Measurements from ENCODE around the gene RPS26. TPM values are rescaled to one million over a fixed set of nuclear protein-coding genes. Genes with fewer than 3 reads are reported as not detected.
A peak's percentile ranks its signal among the peaks of the same experiment; 100 is the strongest.

Gene RPS26
- polyA plus RNA-seq, 1 donor from 2014 or later = 598 TPM

DNA sequence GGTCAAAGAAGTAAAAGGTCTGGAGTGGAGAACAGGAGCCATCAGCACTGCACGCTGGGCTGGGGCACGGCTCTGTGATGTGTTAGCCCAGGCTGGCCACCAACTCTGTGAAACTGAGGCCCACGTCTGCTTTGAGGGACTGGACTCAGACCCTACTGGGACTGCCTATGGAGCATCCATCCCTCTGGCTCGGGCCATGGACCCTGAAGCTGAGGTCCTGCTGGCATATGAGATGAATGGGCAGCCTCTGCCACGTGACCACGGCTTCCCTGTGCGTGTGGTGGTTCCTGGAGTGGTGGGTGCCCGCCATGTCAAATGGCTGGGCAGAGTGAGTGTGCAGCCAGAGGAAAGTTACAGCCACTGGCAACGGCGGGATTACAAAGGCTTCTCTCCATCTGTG lies 37.5 kb upstream of the RPS26 start:
- Histone ChIP-seq H2AFZ (ENCODE audit: low read depth, low read length) (no peak overlapping the region), H3K4me3 (ENCODE audit: low read length) (no peak overlapping the region), H3K9ac (ENCODE audit: low read length) (no peak overlapping the region), H3K27ac (ENCODE audit: low read length) (no peak overlapping the region), H4K20me1 (ENCODE audit: insufficient read depth) (no peaks in the 10 kb centered on the region), H3K27me3 (ENCODE audit: insufficient read depth, low read depth, low read length) (no peaks in the 10 kb centered on the region), H3F3A (ENCODE audit: insufficient read depth, low read length, poor library complexity, severe bottlenecking) (no peaks in the 10 kb centered on the region), H3K79me2 (replicated peaks; ENCODE audit: insufficient read depth, low read length) (no peaks in the 10 kb centered on the region), H3K9me2 (ENCODE audit: insufficient read depth, low read length) (no peaks in the 10 kb centered on the region), H3K9me3 (ENCODE audit: low read length) (no peaks in the 10 kb centered on the region), H3K36me3 (ENCODE audit: insufficient read depth, low read length) (no peaks in the 10 kb centered on the region), H3K4me2 (ENCODE audit: low read length) (no peak overlapping the region)
- TF ChIP-seq TAF1 (IDR thresholded peaks at IDR 0.05; ENCODE audit: low read depth) = no peak
- TF ChIP-seq POLR2AphosphoS5 (IDR thresholded peaks at IDR 0.05) = no peak
- TF ChIP-seq, protein P1, sequence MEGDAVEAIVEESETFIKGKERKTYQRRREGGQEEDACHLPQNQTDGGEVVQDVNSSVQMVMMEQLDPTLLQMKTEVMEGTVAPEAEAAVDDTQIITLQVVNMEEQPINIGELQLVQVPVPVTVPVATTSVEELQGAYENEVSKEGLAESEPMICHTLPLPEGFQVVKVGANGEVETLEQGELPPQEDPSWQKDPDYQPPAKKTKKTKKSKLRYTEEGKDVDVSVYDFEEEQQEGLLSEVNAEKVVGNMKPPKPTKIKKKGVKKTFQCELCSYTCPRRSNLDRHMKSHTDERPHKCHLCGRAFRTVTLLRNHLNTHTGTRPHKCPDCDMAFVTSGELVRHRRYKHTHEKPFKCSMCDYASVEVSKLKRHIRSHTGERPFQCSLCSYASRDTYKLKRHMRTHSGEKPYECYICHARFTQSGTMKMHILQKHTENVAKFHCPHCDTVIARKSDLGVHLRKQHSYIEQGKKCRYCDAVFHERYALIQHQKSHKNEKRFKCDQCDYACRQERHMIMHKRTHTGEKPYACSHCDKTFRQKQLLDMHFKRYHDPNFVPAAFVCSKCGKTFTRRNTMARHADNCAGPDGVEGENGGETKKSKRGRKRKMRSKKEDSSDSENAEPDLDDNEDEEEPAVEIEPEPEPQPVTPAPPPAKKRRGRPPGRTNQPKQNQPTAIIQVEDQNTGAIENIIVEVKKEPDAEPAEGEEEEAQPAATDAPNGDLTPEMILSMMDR (IDR thresholded peaks at IDR 0.05; ENCODE audit: poor library complexity, severe bottlenecking) = no peak
- TF ChIP-seq SMC3 (conservative IDR thresholded peaks at IDR 0.05; ENCODE audit: poor library complexity) = no peak
- TF ChIP-seq RAD21 (conservative IDR thresholded peaks at IDR 0.05) = no peak
- TF ChIP-seq MXI1 (conservative IDR thresholded peaks at IDR 0.05; ENCODE audit: poor library complexity, severe bottlenecking) = no peak
- no peak for TF ChIP-seq EZH2 (IDR thresholded peaks at IDR 0.05; ENCODE audit: borderline replicate concordance, insufficient read depth, low read length, poor library complexity, severe bottlenecking)
- TF ChIP-seq EP300 (conservative IDR thresholded peaks at IDR 0.05; ENCODE audit: poor library complexity, severe bottlenecking) = no peak
- TF ChIP-seq, protein P2, sequence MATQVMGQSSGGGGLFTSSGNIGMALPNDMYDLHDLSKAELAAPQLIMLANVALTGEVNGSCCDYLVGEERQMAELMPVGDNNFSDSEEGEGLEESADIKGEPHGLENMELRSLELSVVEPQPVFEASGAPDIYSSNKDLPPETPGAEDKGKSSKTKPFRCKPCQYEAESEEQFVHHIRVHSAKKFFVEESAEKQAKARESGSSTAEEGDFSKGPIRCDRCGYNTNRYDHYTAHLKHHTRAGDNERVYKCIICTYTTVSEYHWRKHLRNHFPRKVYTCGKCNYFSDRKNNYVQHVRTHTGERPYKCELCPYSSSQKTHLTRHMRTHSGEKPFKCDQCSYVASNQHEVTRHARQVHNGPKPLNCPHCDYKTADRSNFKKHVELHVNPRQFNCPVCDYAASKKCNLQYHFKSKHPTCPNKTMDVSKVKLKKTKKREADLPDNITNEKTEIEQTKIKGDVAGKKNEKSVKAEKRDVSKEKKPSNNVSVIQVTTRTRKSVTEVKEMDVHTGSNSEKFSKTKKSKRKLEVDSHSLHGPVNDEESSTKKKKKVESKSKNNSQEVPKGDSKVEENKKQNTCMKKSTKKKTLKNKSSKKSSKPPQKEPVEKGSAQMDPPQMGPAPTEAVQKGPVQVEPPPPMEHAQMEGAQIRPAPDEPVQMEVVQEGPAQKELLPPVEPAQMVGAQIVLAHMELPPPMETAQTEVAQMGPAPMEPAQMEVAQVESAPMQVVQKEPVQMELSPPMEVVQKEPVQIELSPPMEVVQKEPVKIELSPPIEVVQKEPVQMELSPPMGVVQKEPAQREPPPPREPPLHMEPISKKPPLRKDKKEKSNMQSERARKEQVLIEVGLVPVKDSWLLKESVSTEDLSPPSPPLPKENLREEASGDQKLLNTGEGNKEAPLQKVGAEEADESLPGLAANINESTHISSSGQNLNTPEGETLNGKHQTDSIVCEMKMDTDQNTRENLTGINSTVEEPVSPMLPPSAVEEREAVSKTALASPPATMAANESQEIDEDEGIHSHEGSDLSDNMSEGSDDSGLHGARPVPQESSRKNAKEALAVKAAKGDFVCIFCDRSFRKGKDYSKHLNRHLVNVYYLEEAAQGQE (IDR thresholded peaks at IDR 0.05; ENCODE audit: borderline replicate concordance) = no peak

DNA sequence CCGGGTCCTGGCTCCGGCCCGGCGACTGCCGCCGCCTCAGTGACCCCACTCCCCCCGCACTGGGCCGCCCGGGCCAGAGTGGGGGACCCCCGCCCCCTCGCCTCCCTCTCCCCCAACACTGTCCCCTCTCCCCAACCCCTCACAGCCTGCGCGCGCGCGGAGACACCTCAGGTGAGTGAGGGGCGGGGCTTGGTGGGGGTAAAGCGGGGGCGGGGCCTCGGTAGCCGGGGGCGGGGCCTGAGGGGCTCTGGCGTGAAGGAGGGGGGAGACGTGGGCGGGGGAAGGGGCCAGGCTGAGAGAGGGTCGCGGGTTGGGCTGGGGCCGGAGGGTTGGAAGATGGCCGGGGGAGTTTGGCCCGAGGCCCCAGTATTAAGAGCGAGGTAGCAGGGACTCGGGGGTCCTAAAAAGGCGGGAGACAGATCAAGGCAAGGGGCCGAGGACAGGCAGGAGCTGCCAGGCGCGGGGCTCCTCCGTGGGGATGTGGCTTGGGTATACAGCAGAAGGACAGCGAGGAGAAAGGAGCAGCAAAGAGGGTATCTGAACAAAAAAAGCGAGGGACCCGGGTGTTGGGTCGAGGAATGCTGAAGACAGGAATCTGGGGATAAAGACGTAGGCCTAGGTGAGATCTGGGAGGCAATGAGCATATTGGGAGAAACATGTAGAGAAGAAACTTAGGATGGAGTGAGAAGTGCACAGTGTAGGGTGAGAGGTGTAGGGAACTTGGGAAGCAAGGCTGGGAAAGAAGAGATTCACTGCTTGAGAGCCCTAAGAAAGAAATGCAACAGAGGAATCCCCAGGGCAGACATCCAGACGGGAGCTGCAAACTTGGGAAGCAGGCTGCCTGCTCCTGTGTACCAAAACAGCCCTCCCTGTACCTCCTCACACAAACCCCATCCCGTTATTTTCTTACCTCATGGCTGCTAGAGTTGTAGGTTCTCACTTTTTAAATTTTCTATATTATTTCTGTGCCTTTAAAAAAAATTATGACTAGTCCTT lies 33.9 kb upstream of the RPS26 start:
- Histone ChIP-seq H3K4me3 (ENCODE audit: low read length) (peak overlapping the region; percentile 82), H3F3A (ENCODE audit: insufficient read depth, low read length, poor library complexity, severe bottlenecking) (no peaks in the 10 kb centered on the region), H3K36me3 (ENCODE audit: insufficient read depth, low read length) (no peaks in the 10 kb centered on the region), H3K9me3 (ENCODE audit: low read length) (no peaks in the 10 kb centered on the region), H3K4me2 (ENCODE audit: low read length) (peak overlapping the region; percentile 74), H3K9me2 (ENCODE audit: insufficient read depth, low read length) (no peaks in the 10 kb centered on the region), H3K27me3 (ENCODE audit: insufficient read depth, low read depth, low read length) (no peaks in the 10 kb centered on the region), H3K9ac (ENCODE audit: low read length) (peak overlapping the region; percentile 82), H3K27ac (ENCODE audit: low read length) (peak overlapping the region; percentile 71), H3K79me2 (replicated peaks; ENCODE audit: insufficient read depth, low read length) (no peaks in the 10 kb centered on the region), H4K20me1 (ENCODE audit: insufficient read depth) (no peaks in the 10 kb centered on the region), H2AFZ (ENCODE audit: low read depth, low read length) (peak overlapping the region; percentile 59)
- TF ChIP-seq SMC3 (conservative IDR thresholded peaks at IDR 0.05; ENCODE audit: poor library complexity) (peak; percentile 17), EZH2 (IDR thresholded peaks at IDR 0.05; ENCODE audit: borderline replicate concordance, insufficient read depth, low read length, poor library complexity, severe bottlenecking) (no peak), EP300 (conservative IDR thresholded peaks at IDR 0.05; ENCODE audit: poor library complexity, severe bottlenecking) (no peak), MXI1 (conservative IDR thresholded peaks at IDR 0.05; ENCODE audit: poor library complexity, severe bottlenecking) (peak; percentile 28), TAF1 (IDR thresholded peaks at IDR 0.05; ENCODE audit: low read depth) (peak; percentile 29), POLR2AphosphoS5 (IDR thresholded peaks at IDR 0.05) (peak; percentile 15)

Data from neural cell (in vitro differentiated cells).